Fibroblast of lung (primary cell): ENCODE results near the gene HOXC12. TPM values are rescaled to one million over a fixed set of nuclear protein-coding genes. Genes with fewer than 3 reads are reported as not detected.

ENCODE experiments used
- DNase-seq, 2 donors: peaks; one replicate each; pipeline versions ENCODE4 v3.0.0 to v3.0.0-alpha.2; 2010; ENCODE audit warnings: low read depth in 2 of 2
- H2AFZ ChIP-seq: 2 replicates; pipeline ENCODE4 v1.5.1; 2012; ENCODE audit warnings: low read length, control low read depth, inconsistent platforms
- H3K27ac ChIP-seq: 2 replicates; pipeline ENCODE4 v1.5.1; 2011; ENCODE audit warnings: low read length, control low read depth; ENCODE audit not compliant: insufficient read depth
- H3K27me3 ChIP-seq: 2 replicates; pipeline ENCODE4 v1.5.1; 2011; ENCODE audit warnings: mild to moderate bottlenecking, low read length; ENCODE audit not compliant: control insufficient read depth, insufficient read depth
- H3K36me3 ChIP-seq: 2 replicates; pipeline ENCODE4 v1.5.1; 2011; ENCODE audit warnings: low read length; ENCODE audit not compliant: control insufficient read depth, insufficient read depth
- H3K4me1 ChIP-seq: 2 replicates; pipeline ENCODE4 v1.5.1; 2011; ENCODE audit warnings: low read length; ENCODE audit not compliant: control insufficient read depth, insufficient read depth; ENCODE audit errors: extremely low read depth
- H3K4me2 ChIP-seq: 2 replicates; pipeline ENCODE4 v1.5.1; 2011; ENCODE audit warnings: low read length, control low read depth; ENCODE audit not compliant: insufficient read depth; ENCODE audit errors: extremely low read depth
- H3K4me3 ChIP-seq, 4 experiments: fragments of 200-600 bp in 1 of 4; sonication (generic) in 1 of 4; replicated peaks in 1 of 4; 2 replicates each; pipeline ENCODE4 v1.5.1; 2011 to 2016; ENCODE audit warnings: low read length in 4 of 4, low read depth in 3 of 4, mild to moderate bottlenecking in 3 of 4, control low read depth in 2 of 4, inconsistent platforms in 1 of 4, mixed read lengths in 1 of 4; ENCODE audit not compliant: insufficient read depth in 1 of 4; ENCODE audit errors: control extremely low read depth in 1 of 4
- H3K79me2 ChIP-seq: 2 replicates; pipeline ENCODE4 v1.5.1; 2012; ENCODE audit warnings: mild to moderate bottlenecking, low read length, inconsistent platforms; ENCODE audit not compliant: control insufficient read depth, insufficient read depth
- H3K9ac ChIP-seq: 2 replicates; pipeline ENCODE4 v1.5.1; 2011; ENCODE audit warnings: mild to moderate bottlenecking, low read length, control low read depth; ENCODE audit not compliant: insufficient read depth
- H3K9me3 ChIP-seq: 2 replicates; pipeline ENCODE4 v1.5.1; 2012; ENCODE audit warnings: low read depth, low read length; ENCODE audit not compliant: control insufficient read depth, insufficient read depth
- H4K20me1 ChIP-seq: 2 replicates; pipeline ENCODE4 v1.5.1; 2011; ENCODE audit warnings: low read length; ENCODE audit not compliant: control insufficient read depth, insufficient read depth; ENCODE audit errors: extremely low read depth
- CTCF ChIP-seq, 2 donors: IDR thresholded peaks in 1 of 2; conservative IDR thresholded peaks in 1 of 2; 1 replicate in 1 of 2; 2 replicates in 1 of 2; pipeline ENCODE4 v1.5.1; 2011 to 2012; ENCODE audit warnings: low read length in 2 of 2, control low read depth in 1 of 2, inconsistent platforms in 1 of 2, low read depth in 1 of 2, mild to moderate bottlenecking in 1 of 2
- EZH2 ChIP-seq: IDR thresholded peaks from 2 replicates; pipeline ENCODE4 v1.5.1; 2012; ENCODE audit warnings: low read length, control low read depth, mild to moderate bottlenecking; ENCODE audit errors: missing control alignments
- polyA plus RNA-seq, 2 donors: library from polyadenylated mRNA; depleted of rRNA in 1 of 2; stranded (reverse) in 1 of 2; unstranded in 1 of 2; fragments of >200 nt; gene quantifications; 2 replicates each; pipeline ENCODE4 v1.2.1, GENCODE V29; 2011 to 2012; ENCODE audit warnings: missing spikeins in 1 of 2
- total RNA-seq: library from RNA; depleted of rRNA; stranded (reverse); fragments of >200 nt; gene quantifications from 2 replicates; pipeline ENCODE4 v1.2.1, GENCODE V29; 2014

Gene HOXC12
- total and polyA plus RNA-seq, 2 donors (not counting 1 experiment from before 2014, with no cell fraction given), result not detected

GRCh38 chr12:53969588-53970259, 15.0 kb downstream of the HOXC12 start:
- H3K79me2 ChIP-seq, result no peaks in the 10 kb centered on the region
- no peak for DNase-seq
- H3K36me3 ChIP-seq, result no peaks in the 10 kb centered on the region
- TF ChIP-seq CTCF (conservative IDR thresholded peaks at IDR 0.05 in 1 of 2, IDR thresholded peaks at IDR 0.05 in 1 of 2; ENCODE audit: low read depth in 1 of 2, low read length in 2 of 2) (no peak), EZH2 (peak; percentile 28)
- no peak overlapping the region for H2AFZ ChIP-seq
- H3K4me3 ChIP-seq, result no peak overlapping the region
- no peaks in the 10 kb centered on the region for H4K20me1 ChIP-seq
- no peak overlapping the region for H3K9ac ChIP-seq
- H3K27me3 ChIP-seq, result peaks cover 94% of the 10 kb centered on the region
- H3K27ac ChIP-seq, result no peak overlapping the region
- no peak overlapping the region for H3K4me2 ChIP-seq
- no peaks in the 10 kb centered on the region for H3K4me1 ChIP-seq
- H3K9me3 ChIP-seq, result no peaks in the 10 kb centered on the region

DNA sequence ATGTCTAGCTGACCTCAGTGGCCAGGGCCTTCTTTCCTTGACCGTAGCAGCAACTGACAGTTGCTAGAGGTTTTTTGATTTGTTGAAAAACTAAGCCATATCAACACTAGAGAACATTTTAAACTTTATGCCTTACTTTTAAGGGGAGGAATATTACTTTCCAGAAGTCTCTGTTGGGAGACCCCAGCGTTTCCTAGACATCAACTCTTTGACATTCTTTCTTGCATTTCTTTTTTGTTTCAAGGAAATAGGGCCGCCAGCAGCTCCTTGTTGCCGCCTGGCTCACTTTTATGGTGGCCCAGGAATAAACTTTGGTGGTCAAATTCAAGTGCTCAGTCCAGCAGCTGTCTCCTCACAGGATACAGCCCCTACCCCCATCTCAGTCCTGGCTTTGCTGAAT, 15.7 kb downstream of the HOXC12 start:
- DNase-seq, result no peak
- no peak for TF ChIP-seq EZH2
- TF ChIP-seq CTCF (conservative IDR thresholded peaks at IDR 0.05 in 1 of 2, IDR thresholded peaks at IDR 0.05 in 1 of 2; ENCODE audit: low read depth in 1 of 2, low read length in 2 of 2), result no peak
- H2AFZ ChIP-seq, result no peak overlapping the region
- no peak overlapping the region for H3K4me2 ChIP-seq
- H3K27ac ChIP-seq, result no peak overlapping the region
- H3K79me2 ChIP-seq, result no peaks in the 10 kb centered on the region
- no peaks in the 10 kb centered on the region for H3K4me1 ChIP-seq
- H3K4me3 ChIP-seq, result no peak overlapping the region
- no peaks in the 10 kb centered on the region for H3K9me3 ChIP-seq
- H3K27me3 ChIP-seq, result peaks cover 90% of the 10 kb centered on the region
- no peak overlapping the region for H3K9ac ChIP-seq
- H3K36me3 ChIP-seq, result no peaks in the 10 kb centered on the region
- no peaks in the 10 kb centered on the region for H4K20me1 ChIP-seq

DNA sequence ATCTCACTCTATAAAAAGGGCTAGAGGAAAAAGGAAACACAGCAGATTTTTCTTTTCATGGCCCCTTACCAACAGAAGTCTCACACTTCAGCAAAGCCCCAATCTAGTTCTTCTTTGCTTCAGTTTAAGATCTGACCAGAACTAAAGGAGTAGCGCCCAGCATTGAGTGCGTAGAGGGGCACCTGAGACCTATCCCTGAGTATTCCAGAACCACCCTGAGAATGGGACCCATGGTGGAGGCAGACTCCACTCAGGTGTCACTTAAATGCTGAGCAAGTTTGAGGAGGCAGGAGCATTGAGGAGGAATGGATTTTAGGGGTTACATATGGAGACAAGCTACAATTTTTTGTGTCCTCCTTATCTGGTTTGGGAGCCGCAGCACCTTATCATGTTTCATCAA, 16.4 kb downstream of the HOXC12 start:
- no peak overlapping the region for H3K27ac ChIP-seq
- no peaks in the 10 kb centered on the region for H3K9me3 ChIP-seq
- H3K36me3 ChIP-seq, result no peaks in the 10 kb centered on the region
- H3K4me3 ChIP-seq, result no peak overlapping the region
- peaks cover 90% of the 10 kb centered on the region for H3K27me3 ChIP-seq
- H2AFZ ChIP-seq, result no peak overlapping the region
- H3K9ac ChIP-seq, result no peak overlapping the region
- H3K4me1 ChIP-seq, result no peaks in the 10 kb centered on the region
- no peak for TF ChIP-seq EZH2
- no peak for TF ChIP-seq CTCF (conservative IDR thresholded peaks at IDR 0.05 in 1 of 2, IDR thresholded peaks at IDR 0.05 in 1 of 2; ENCODE audit: low read depth in 1 of 2, low read length in 2 of 2)
- DNase-seq, result no peak
- H4K20me1 ChIP-seq, result no peaks in the 10 kb centered on the region
- H3K79me2 ChIP-seq, result no peaks in the 10 kb centered on the region
- no peak overlapping the region for H3K4me2 ChIP-seq
